ENCODE measurements around the gene VAC14. TPM values are rescaled to one million over a fixed set of nuclear protein-coding genes. Genes with fewer than 3 reads are reported as not detected.

Gene VAC14
- total RNA-seq, 2 donors from 2014 or later: 22.1 to 26.5 TPM

DNA sequence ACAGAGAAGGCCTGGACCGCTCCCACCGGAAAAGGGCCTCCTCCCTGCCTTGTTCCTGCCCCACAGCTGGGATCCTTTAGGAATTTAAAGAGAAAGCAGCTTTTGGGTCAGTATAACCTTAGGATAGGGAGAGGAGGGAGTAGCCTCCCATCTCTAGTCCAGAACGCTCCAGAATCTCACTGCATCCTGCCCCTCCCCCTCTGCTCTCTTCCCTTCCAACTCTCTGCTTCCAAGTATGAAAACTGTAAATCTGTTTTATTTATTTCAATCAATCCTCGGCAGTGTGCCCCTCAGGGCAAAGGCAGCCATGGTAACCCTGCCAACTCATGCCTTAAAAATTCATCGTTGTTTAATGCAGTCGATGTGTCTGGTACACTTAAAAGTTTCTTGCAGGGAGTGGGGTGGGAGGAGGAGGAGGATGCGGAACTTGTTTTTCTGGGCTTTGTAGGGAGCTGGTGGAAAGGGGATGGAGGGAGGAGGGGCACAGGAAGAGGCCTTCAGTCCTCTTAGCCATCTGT is 94.0 kb downstream of the VAC14 start:
- no peaks in the 10 kb centered on the region for H3K27me3 ChIP-seq
- no peaks in the 10 kb centered on the region for H3K9me3 ChIP-seq
- DNase-seq (ENCODE audit: low spot score): no peak
- no peaks in the 10 kb centered on the region for H3K36me3 ChIP-seq
- peak overlapping the region; percentile 14 to 50 for H3K27ac ChIP-seq
- no peak overlapping the region for H3K4me3 ChIP-seq
- peaks cover 0 to 58% of the 10 kb centered on the region in 2 donors for H3K4me1 ChIP-seq
- TF ChIP-seq, protein P1, sequence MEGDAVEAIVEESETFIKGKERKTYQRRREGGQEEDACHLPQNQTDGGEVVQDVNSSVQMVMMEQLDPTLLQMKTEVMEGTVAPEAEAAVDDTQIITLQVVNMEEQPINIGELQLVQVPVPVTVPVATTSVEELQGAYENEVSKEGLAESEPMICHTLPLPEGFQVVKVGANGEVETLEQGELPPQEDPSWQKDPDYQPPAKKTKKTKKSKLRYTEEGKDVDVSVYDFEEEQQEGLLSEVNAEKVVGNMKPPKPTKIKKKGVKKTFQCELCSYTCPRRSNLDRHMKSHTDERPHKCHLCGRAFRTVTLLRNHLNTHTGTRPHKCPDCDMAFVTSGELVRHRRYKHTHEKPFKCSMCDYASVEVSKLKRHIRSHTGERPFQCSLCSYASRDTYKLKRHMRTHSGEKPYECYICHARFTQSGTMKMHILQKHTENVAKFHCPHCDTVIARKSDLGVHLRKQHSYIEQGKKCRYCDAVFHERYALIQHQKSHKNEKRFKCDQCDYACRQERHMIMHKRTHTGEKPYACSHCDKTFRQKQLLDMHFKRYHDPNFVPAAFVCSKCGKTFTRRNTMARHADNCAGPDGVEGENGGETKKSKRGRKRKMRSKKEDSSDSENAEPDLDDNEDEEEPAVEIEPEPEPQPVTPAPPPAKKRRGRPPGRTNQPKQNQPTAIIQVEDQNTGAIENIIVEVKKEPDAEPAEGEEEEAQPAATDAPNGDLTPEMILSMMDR (IDR thresholded peaks at IDR 0.05): no peak

DNA sequence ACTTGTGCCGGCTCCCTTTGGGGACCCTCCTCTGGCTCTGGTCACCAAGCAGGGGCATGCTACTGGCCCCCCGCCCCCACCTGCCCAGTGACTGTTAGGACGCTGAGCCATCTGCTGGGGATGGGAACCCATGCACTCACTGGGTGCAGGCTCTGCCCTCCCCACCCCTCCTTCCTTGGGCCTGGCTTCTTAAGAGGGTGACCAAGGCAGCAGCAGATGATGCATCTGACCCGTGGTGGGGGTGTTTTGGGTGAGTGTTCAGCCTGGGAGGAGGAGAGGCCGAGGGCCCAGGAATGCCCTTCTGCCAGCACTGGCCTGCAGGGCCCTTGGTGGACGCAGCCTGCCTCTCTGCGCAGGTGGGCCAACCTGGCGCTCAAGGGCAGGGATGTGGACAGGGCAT is 95.9 kb downstream of the VAC14 start:
- TF ChIP-seq, protein P1 (IDR thresholded peaks at IDR 0.05): no peak
- no peak for DNase-seq (ENCODE audit: low spot score)
- Histone ChIP-seq H3K27me3 (no peaks in the 10 kb centered on the region), H3K4me3 (no peak overlapping the region), H3K36me3 (no peaks in the 10 kb centered on the region), H3K4me1 (peaks cover 0 to 76% of the 10 kb centered on the region in 2 donors), H3K9me3 (no peaks in the 10 kb centered on the region), H3K27ac (no peak overlapping the region)

DNA sequence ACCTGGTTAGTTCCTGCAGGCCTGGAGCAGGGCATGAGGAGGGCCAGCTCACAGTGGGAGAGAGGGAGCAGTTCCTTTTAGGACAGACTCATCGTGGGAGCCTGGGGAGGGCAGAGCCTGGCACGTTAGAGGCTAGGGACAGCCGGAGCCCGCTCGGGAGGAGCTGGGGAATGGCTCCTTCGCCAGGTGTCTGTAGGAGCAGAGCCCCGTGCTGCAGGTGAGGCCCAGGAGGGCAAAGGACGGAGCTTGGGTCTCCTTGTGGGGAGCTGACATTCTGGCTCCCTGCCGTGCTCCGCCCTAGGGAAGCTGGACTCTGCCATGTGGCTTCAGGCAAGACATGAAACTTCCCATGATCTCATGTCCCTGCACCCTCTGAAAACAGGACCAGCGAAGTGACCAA is 96.4 kb downstream of the VAC14 start:
- no peaks in the 10 kb centered on the region for H3K9me3 ChIP-seq
- TF ChIP-seq, protein P1 (IDR thresholded peaks at IDR 0.05): no peak
- no peaks in the 10 kb centered on the region for H3K36me3 ChIP-seq
- peaks cover 0 to 76% of the 10 kb centered on the region in 2 donors for H3K4me1 ChIP-seq
- H3K27ac ChIP-seq: peak overlapping the region; percentile 83 to 85
- no peaks in the 10 kb centered on the region for H3K27me3 ChIP-seq
- H3K4me3 ChIP-seq: no peak overlapping the region
- no peak for DNase-seq (ENCODE audit: low spot score)

DNA sequence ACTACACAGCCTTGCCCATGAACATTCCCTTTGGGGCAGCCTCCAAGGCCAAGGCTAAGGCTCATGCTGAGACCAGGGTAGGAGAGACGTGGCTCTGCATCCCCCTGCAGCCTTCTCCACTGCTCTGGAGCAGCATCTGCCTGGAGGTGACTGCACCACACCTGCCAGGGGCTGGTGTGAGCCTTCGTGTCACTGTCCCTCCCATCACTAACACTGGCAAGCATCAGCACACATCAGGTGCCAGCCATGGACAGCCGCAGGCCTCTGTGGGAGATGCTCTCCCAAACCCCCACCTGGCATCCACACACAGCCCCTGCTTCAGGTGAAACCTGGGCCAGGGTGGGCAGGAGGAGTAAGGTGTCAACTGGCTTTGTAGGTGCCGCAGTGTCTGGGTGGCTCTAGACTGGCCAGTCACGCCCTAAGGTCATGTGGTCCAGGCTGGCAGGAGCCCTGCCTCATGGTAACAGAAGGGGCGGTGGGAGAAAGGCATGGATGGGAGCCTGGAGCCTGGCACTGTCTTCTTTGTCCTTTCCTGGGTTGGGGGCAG is 97.0 kb downstream of the VAC14 start:
- peaks cover 0 to 76% of the 10 kb centered on the region in 2 donors for H3K4me1 ChIP-seq
- TF ChIP-seq, protein P1 (IDR thresholded peaks at IDR 0.05): no peak
- no peaks in the 10 kb centered on the region for H3K27me3 ChIP-seq
- H3K9me3 ChIP-seq: no peaks in the 10 kb centered on the region
- H3K4me3 ChIP-seq: no peak overlapping the region
- H3K27ac ChIP-seq: peak overlapping the region; percentile 83 to 85
- no peaks in the 10 kb centered on the region for H3K36me3 ChIP-seq
- DNase-seq (ENCODE audit: low spot score): no peak

DNA sequence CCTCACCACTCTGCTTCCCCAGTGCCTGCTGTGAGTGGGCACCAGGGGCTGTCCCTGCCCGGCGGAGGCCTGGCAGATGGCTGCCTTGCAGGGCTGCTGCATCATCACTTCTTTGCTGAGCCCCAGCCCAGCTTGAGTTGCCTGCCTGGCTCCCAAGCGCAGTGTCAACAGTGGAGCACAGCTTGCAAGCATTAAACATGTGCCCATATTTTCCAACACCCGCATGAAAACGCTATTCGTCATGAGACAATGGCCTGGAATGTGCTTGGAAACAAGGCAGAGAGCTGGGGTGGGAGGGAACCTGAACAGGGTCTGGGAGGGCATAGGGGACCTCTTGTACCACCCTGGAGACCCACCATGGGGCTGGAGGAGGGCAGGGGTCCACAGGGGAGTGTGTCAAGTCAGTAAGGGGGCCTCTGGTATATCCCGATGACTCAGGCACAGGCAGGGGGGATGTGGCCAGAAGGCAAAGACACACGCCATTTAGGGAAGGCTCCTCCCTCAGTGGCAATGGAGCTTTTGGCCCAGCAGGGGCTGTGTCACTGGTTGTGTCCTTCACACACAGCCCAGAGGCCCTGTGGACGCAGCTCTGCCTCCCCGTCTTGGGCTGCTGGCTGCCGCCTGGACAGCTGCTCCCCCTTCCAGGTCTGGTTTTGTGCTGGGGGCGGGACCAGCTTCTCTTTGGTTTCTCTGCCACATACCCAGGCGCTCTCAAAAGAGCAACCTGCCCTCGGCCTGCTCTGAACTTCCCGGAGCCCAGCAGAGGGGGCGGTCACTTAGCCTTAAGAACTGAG is 97.7 kb downstream of the VAC14 start:
- TF ChIP-seq, protein P1 (IDR thresholded peaks at IDR 0.05): peak in 1 of 2 donors; percentile 30
- no peaks in the 10 kb centered on the region for H3K9me3 ChIP-seq
- no peak overlapping the region for H3K4me3 ChIP-seq
- no peaks in the 10 kb centered on the region for H3K27me3 ChIP-seq
- H3K27ac ChIP-seq: peak overlapping the region; percentile 83 to 85
- peak; percentile 83 for DNase-seq (ENCODE audit: low spot score)
- H3K36me3 ChIP-seq: no peaks in the 10 kb centered on the region
- H3K4me1 ChIP-seq: peaks cover 0 to 78% of the 10 kb centered on the region in 2 donors

All from right atrium auricular region (tissue), 2 donors.